ENCODE results near the gene PLA2G2D.
A peak's percentile ranks its signal among the peaks of the same experiment; 100 is the strongest.

Gene PLA2G2D

GRCh38 chr1:20063861-20064292 is 55.5 kb downstream of the PLA2G2D start:
- no peak overlapping the region for H3K4me3 ChIP-seq (ENCODE audit: low read length)
- TF ChIP-seq CTCF (conservative IDR thresholded peaks at IDR 0.05; ENCODE audit: low read length), result no peak
- DNase-seq (ENCODE audit: low read depth), result peak; percentile 80
